HCT116 (cell line): ENCODE results near the gene GRHL1. TPM values are rescaled to one million over a fixed set of nuclear protein-coding genes. Genes with fewer than 3 reads are reported as not detected.

Experiments used
- ATAC-seq: fragments of 200-7000 bp; cut with Tn5 transposase; 2 replicates; pipeline ENCODE4 v1.9.1; 2020; ENCODE audit warnings: mild to moderate bottlenecking, moderate library complexity
- BruUV-seq: library from RNA; stranded (reverse); fragments of 400-500 nt; replicated peaks from 2 replicates; lab custom pipeline; 2021; lab: Mats Ljungman, UMichigan
- CTCF ChIA-PET: fragments of 300-600 bp; sonication (Branson Sonifier 250); formaldehyde crosslinking; loops from one replicate; lab custom pipeline; 2021; ENCODE audit warnings: antibody characterized with exemption; lab: Charles Lee
- POLR2A ChIA-PET: fragments of 300-600, 350-600 bp; sonication (Branson Sonifier 250); formaldehyde crosslinking; loops from one replicate; lab custom pipeline; 2021; ENCODE audit warnings: antibody characterized with exemption; lab: Charles Lee
- RAD21 ChIA-PET, 2 experiments: fragments of 300-600 bp; sonication (Branson Sonifier 250); formaldehyde crosslinking; loops; one replicate each; lab custom pipeline; 2023; ENCODE audit warnings: low total read pairs in 2 of 2; ENCODE audit not compliant: uncharacterized antibody in 2 of 2, unreplicated experiment in 2 of 2, low non-redundant PET in 1 of 2; lab: Charles Lee
- DNase-seq: peaks from one replicate; pipeline ENCODE4 v3.0.0-alpha.2; 2010; ENCODE audit warnings: low read depth, low spot score
- H2AFZ ChIP-seq: fragments of 200-600 bp; shearing (Covaris generic), sonication (generic); 2 replicates; pipeline ENCODE4 v1.6.1; 2017; ENCODE audit warnings: low read depth, mixed run types, mixed read lengths, antibody characterized with exemption, low read length; ENCODE audit not compliant: poor library complexity, severe bottlenecking
- H3K27ac ChIP-seq: 2 replicates; pipeline ENCODE4 v1.5.1; 2012; ENCODE audit warnings: low read depth, low read length
- H3K27me3 ChIP-seq: fragments of 200-600 bp; sonication (generic); 2 replicates; pipeline ENCODE4 v1.6.1; 2016; ENCODE audit warnings: mixed run types, low read length, mixed read lengths; ENCODE audit not compliant: insufficient read depth
- H3K36me3 ChIP-seq, 2 experiments: fragments of 200-500 bp in 1 of 2; fragments of 200-600 bp in 1 of 2; sonication (Bioruptor generic) in 1 of 2; sonication (generic) in 1 of 2; 2 replicates each; pipeline versions ENCODE4 v1.5.1 to v1.6.1; 2014 to 2016; ENCODE audit warnings: low read length in 2 of 2, inconsistent platforms in 1 of 2, mixed read lengths in 1 of 2, mixed run types in 1 of 2; ENCODE audit not compliant: insufficient read depth in 2 of 2, control insufficient read depth in 1 of 2
- H3K4me1 ChIP-seq, 2 experiments: fragments of 200-600 bp in 1 of 2; sonication (generic) in 1 of 2; 2 replicates each; pipeline versions ENCODE4 v1.5.1 to v1.6.1; 2012 to 2017; ENCODE audit warnings: low read length in 2 of 2, inconsistent platforms in 1 of 2, mild to moderate bottlenecking in 1 of 2, mixed read lengths in 1 of 2, mixed run types in 1 of 2, moderate library complexity in 1 of 2; ENCODE audit not compliant: insufficient read depth in 2 of 2, control insufficient read depth in 1 of 2
- H3K4me2 ChIP-seq: fragments of 200-600 bp; sonication (generic); 2 replicates; pipeline ENCODE4 v1.6.1; 2017; ENCODE audit warnings: mixed run types, low read length, mixed read lengths
- H3K4me3 ChIP-seq, 2 experiments: fragments of 200-600 bp in 1 of 2; sonication (generic) in 1 of 2; replicated peaks in 1 of 2; 2 replicates each; pipeline ENCODE4 v1.5.1; 2011 to 2016; ENCODE audit warnings: low read length in 2 of 2, control low read depth in 1 of 2, low read depth in 1 of 2, mild to moderate bottlenecking in 1 of 2, mixed read lengths in 1 of 2, mixed run types in 1 of 2
- H3K79me2 ChIP-seq: fragments of 200-600 bp; sonication (generic); 2 replicates; pipeline ENCODE4 v1.6.1; 2017; ENCODE audit warnings: mild to moderate bottlenecking, mixed run types, low read length, moderate library complexity, mixed read lengths; ENCODE audit not compliant: insufficient read depth
- H3K9ac ChIP-seq: fragments of 200-600 bp; sonication (generic); 2 replicates; pipeline ENCODE4 v1.6.1; 2016; ENCODE audit warnings: low read length, mixed read lengths
- H3K9me2 ChIP-seq: fragments of 200-600 bp; sonication (generic), shearing (Covaris generic); 2 replicates; pipeline ENCODE4 v1.6.1; 2017; ENCODE audit warnings: mixed run types, mild to moderate bottlenecking, moderate library complexity; ENCODE audit not compliant: insufficient read depth
- H3K9me3 ChIP-seq, 2 experiments: fragments of 200-500 bp in 1 of 2; fragments of 200-600 bp in 1 of 2; sonication (Bioruptor generic) in 1 of 2; sonication (generic) in 1 of 2; 2 replicates each; pipeline ENCODE4 v1.6.1; 2014 to 2017; ENCODE audit warnings: low read length in 2 of 2, mixed read lengths in 2 of 2, inconsistent platforms in 1 of 2, low read depth in 1 of 2, mild to moderate bottlenecking in 1 of 2, mixed run types in 1 of 2, moderate library complexity in 1 of 2; ENCODE audit not compliant: control insufficient read depth in 1 of 2, insufficient read depth in 1 of 2
- H4K20me1 ChIP-seq: fragments of 200-600 bp; sonication (generic), shearing (Covaris generic); 2 replicates; pipeline ENCODE4 v1.6.1; 2017; ENCODE audit warnings: mixed run types, mild to moderate bottlenecking, moderate library complexity; ENCODE audit not compliant: insufficient read depth
- CEBPB ChIP-seq: IDR thresholded peaks from 2 replicates; pipeline ENCODE4 v1.6.1; 2012; ENCODE audit warnings: low read depth
- FOSL1 ChIP-seq: IDR thresholded peaks from 2 replicates; pipeline ENCODE4 v1.6.1; 2012; ENCODE audit warnings: low read depth
- MAX ChIP-seq: IDR thresholded peaks from 2 replicates; pipeline ENCODE4 v1.6.1; 2012
- POLR2AphosphoS5 ChIP-seq: IDR thresholded peaks from 2 replicates; pipeline ENCODE4 v1.6.1; 2011; ENCODE audit warnings: mild to moderate bottlenecking, low read depth, low read length, moderate library complexity
- REST ChIP-seq: IDR thresholded peaks from 2 replicates; pipeline ENCODE4 v1.6.1; 2012; ENCODE audit warnings: low read depth
- SIN3A ChIP-seq: IDR thresholded peaks from 2 replicates; pipeline ENCODE4 v1.6.1; 2012; ENCODE audit warnings: low read depth
- SP1 ChIP-seq: IDR thresholded peaks from 2 replicates; pipeline ENCODE4 v1.6.1; 2012; ENCODE audit warnings: low read depth
- TCF7L2 ChIP-seq: IDR thresholded peaks from 2 replicates; pipeline ENCODE4 v1.7.0; 2011; ENCODE audit warnings: borderline replicate concordance, inconsistent platforms; ENCODE audit not compliant: insufficient read depth, insufficient read length; ENCODE audit errors: extremely low read depth
- YY1 ChIP-seq: IDR thresholded peaks from 2 replicates; pipeline ENCODE4 v1.6.1; 2011; ENCODE audit warnings: low read length, low read depth, moderate library complexity, mild to moderate bottlenecking; ENCODE audit not compliant: insufficient replicate concordance; ENCODE audit errors: extremely low read depth
- ZNF274 ChIP-seq: fragments of 200-500 bp; sonication (Bioruptor generic); IDR thresholded peaks from 2 replicates; pipeline ENCODE4 v1.6.1; 2014; ENCODE audit warnings: mild to moderate bottlenecking, low read depth, low read length, inconsistent platforms
- intact Hi-C: fragments of 100-400 bp; cut with micrococcal nuclease; formaldehyde crosslinking; loops from 2 replicates; pipeline ENCODE4 v1.10.0; 2022
- total RNA-seq: library from RNA; stranded (reverse); gene quantifications from one replicate; pipeline ENCODE4 v1.2.1, GENCODE V29; 2021; ENCODE audit not compliant: unreplicated experiment

GRHL1 gene
- total RNA-seq, 1 experiment from 2014 or later = 8.5 TPM

GRCh38 chr2:9945596-9945995 is 5.9 kb upstream of the GRHL1 start:
- peaks cover 11 to 28% of the 10 kb centered on the region in 2 experiments for H3K4me1 ChIP-seq
- no peaks in the 10 kb centered on the region for H4K20me1 ChIP-seq
- no peak overlapping the region for H3K9ac ChIP-seq
- ChIA-PET RAD21 (no interaction called here), POLR2A (no interaction called here), CTCF (no interaction called here)
- no peak for ATAC-seq
- H3K27me3 ChIP-seq = no peaks in the 10 kb centered on the region
- no peaks in the 10 kb centered on the region for H3K36me3 ChIP-seq
- BruUV-seq = no TSS peak
- H3K9me3 ChIP-seq = no peaks in the 10 kb centered on the region
- no peaks in the 10 kb centered on the region for H3K79me2 ChIP-seq
- H3K4me3 ChIP-seq = no peak overlapping the region
- no peak overlapping the region for H2AFZ ChIP-seq
- no peak overlapping the region for H3K4me2 ChIP-seq
- H3K27ac ChIP-seq = no peak overlapping the region
- TF ChIP-seq REST = no peak
- TF ChIP-seq SP1 = no peak
- no peak for TF ChIP-seq YY1
- TF ChIP-seq ZNF274 = no peak
- no peak for TF ChIP-seq SIN3A
- no peak for TF ChIP-seq FOSL1
- no peak for TF ChIP-seq TCF7L2
- TF ChIP-seq MAX = no peak
- no peak for TF ChIP-seq POLR2AphosphoS5
- TF ChIP-seq CEBPB = no peak
- no peaks in the 10 kb centered on the region for H3K9me2 ChIP-seq
- intact Hi-C loops = no loop called here
- no peak for DNase-seq
